ENCODE measurements around the gene VIPR2.

- TF ChIP-seq CTCF (conservative IDR thresholded peaks at IDR 0.05) (no peak), EZH2 (IDR thresholded peaks at IDR 0.05; ENCODE audit: low read depth) (no peak)
These were observed 97.1 kb downstream of the VIPR2 start for GRCh38 chr7:159047536-159047935.
